ENCODE data around the gene SLC39A11.

SLC39A11 gene

GRCh38 chr17:72665852-72666851 is 426.3 kb downstream of the SLC39A11 start:
- no peak overlapping the region for H3K4me3 ChIP-seq (ENCODE audit: low read depth, low read length)
- no peak for DNase-seq (ENCODE audit: low read depth)

DNA sequence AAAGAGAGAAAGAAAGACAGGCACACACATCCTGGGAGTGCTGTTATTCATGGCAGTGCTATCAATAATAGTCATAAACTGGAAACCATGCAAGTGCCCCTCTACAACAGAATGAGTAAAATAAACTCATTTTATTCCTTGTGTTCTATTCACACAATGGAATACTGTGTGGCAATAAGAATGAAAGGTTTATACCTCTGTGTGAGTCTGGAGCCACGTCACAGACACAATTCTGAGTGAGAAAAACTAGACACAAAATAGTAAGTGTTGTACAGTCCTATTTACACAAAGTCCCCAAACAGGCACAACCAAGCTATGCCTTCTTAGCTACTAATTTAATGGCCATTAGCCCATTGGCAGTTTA is 429.7 kb downstream of the SLC39A11 start:
- no peak overlapping the region for H3K4me3 ChIP-seq (ENCODE audit: low read depth, low read length)
- no peak for DNase-seq (ENCODE audit: low read depth)

GRCh38 chr17:72661945-72662826 is 430.3 kb downstream of the SLC39A11 start:
- DNase-seq (ENCODE audit: low read depth): no peak
- no peak overlapping the region for H3K4me3 ChIP-seq (ENCODE audit: low read depth, low read length)

DNA sequence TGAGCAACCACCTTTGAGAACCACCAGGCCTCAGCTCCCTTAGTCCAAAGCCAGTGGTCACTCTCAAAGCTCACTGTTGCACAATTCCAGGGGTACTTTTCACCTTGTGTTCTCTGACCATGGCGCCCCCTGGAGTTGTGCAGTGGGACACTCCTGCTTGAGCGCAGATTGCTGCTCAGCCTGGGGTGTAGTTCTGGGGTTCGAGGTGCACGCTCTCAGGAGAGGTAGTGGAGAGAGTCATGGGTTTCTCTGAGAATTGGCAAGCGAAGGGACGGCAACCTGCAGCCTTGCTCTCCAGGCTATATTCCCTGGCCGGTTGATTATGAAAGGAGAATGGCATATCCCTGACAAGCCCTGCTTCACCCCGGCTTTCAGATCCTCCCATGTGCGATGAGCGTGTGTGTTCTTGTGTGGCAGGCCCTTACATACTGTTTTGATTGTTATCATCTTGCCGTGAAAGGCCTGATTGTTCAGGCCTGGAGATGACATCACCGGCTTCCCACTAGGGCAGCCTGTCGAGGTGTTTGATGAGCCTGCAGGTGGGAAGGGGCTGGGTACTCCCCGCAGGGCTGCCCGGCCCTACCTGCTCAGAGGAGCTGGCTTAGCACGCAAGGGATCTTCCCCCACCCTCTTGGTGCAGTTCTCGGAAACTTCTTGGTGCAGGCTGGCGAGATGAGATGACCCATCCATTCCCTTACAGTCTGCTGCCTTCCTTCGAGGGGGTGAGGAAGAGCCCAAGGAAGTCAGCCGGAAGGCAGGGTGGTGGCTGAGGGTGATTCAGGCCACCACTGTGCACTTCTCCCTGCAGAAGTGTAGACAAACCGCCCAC is 431.2 kb downstream of the SLC39A11 start:
- no peak for DNase-seq (ENCODE audit: low read depth)
- H3K4me3 ChIP-seq (ENCODE audit: low read depth, low read length): no peak overlapping the region

GRCh38 chr17:72660274-72661115 is 432.0 kb downstream of the SLC39A11 start:
- DNase-seq (ENCODE audit: low read depth): no peak
- H3K4me3 ChIP-seq (ENCODE audit: low read depth, low read length): no peak overlapping the region

DNA sequence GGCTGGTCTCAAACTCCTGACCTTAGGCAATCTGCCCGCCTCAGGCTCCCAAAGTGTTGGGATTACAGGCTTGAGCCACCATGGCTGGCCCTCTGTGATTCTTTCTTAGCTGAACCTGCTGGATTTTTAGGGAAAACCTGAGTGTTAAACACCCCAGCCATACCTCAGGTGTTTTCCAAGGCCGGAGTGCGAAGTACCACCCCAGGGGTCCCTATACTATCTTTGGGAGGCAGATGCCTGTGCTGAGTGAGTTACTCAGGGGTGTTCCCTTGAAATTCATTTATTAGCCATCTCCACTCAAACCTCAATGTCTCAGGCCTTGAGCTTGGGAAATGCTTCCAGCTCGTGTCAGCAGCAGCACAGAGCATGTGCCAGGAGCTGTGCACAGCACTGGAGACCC is 432.7 kb downstream of the SLC39A11 start:
- H3K4me3 ChIP-seq (ENCODE audit: low read depth, low read length): no peak overlapping the region
- no peak for DNase-seq (ENCODE audit: low read depth)

DNA sequence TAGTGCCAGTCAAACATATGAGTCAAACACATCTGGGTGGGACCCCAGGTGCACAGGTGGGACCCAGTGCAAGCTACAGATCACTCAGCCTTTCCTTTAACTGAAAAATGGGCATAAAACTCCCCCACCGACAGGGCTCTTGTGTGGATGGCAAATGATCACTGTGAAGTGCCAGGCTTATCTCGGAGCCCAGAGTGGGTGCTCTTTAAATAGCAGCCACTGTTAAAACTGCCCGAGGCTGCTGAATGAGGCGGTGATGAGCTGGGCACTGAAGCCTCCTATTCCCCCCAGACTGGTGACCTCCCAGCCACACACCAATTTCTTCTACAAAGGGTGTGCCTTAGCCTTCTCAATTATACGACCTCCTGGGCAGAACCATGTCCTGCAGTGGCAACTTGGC is 433.8 kb downstream of the SLC39A11 start:
- DNase-seq (ENCODE audit: low read depth): no peak
- H3K4me3 ChIP-seq (ENCODE audit: low read depth, low read length): no peak overlapping the region

DNA sequence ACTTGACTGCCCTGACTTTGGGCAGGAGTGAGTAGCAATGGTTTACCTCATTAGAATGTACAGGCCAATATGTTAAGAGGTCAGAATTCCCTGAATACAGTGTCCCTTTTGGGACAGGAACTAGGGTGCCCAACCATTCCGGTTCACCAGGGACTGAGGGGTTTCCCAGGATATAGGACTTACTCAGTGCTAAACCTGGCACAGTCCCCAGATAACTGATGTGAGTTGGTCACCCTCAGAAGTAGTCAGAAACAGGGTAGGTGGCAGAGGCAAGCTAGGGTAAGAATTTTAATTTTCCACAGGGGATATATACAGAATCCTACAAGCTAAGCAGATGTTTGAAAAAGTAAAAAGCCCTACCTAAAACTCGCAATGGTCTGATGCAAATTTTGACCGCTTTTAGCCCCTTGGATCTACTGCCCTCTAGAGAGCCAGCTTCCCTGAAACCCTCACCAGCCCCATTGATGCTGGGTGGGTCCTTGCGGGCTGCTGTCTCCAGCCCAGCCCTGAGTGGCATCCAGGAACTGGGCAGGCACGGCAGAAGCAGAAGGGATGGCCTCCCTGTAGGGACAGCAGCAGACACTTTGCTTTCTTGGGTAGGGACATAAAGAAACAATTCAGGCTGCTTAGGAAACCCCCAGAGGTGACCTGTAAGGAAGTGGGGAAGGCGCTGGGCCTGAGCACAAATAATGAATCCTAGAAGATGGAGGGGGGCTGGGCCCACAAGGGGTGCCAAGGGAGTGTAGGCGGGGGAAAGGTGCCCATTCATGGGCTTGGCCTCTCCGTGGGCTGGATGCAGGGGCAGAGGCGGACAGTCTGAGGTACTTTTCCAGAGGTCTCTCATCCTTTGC is 434.8 kb downstream of the SLC39A11 start:
- no peak overlapping the region for H3K4me3 ChIP-seq (ENCODE audit: low read depth, low read length)
- no peak for DNase-seq (ENCODE audit: low read depth)

DNA sequence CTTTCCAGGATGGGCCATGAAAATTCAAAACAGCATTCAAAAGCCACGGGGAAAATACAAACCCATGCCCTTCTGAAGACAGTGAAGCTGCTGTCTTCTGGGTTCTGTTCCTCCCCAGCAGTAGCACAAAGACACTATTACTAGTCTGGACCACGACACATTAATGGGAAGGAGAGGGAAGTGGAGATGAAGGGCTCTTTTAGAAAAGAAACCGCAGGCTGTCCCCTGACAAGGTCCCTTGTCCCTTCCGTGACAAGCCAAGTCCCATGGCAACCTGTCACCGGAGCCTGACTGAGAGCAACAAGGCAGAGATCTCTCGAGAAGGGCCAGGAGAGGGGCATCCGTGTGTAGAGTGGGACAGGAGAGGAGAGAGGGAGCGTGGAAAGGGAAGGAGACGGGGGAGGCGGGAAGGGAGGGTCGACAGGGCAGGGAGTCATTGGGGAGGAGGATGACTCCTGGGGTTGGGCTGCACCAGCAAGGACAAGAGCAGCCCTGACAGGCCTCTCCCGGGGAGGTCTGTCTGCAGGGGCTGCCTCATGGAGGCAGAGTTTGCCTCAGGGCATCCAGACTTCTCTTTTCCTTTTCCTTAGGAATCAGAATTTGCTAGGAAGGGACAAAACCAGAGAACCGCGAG is 436.2 kb downstream of the SLC39A11 start:
- DNase-seq (ENCODE audit: low read depth): no peak
- no peak overlapping the region for H3K4me3 ChIP-seq (ENCODE audit: low read depth, low read length)

- DNase-seq (ENCODE audit: low read depth): no peak
- H3K4me3 ChIP-seq (ENCODE audit: low read depth, low read length): no peak overlapping the region
Observed at GRCh38 chr17:72654706-72655105, 437.8 kb downstream of the SLC39A11 start.

GRCh38 chr17:72651988-72652387 is 440.5 kb downstream of the SLC39A11 start:
- no peak overlapping the region for H3K4me3 ChIP-seq (ENCODE audit: low read depth, low read length)
- no peak for DNase-seq (ENCODE audit: low read depth)

DNA sequence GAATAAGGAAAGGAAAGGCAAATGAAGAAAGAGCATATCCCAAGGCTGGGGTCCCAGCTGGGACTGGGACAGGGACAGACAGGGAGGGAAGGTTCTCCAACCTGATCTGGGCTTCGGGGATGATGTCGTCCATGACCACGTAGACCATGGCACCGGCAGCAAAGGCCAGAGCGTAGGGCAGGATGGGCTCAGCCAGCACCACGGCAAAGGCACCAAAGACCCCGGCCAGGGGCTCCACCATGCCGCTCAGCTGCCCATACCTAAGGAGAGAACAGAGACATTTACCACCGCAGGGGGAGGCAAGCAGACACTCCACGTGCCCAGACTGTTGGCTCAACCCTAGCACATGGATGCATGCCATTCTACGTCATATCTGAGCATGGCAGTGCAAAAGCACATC is 443.8 kb downstream of the SLC39A11 start:
- H3K4me3 ChIP-seq (ENCODE audit: low read depth, low read length): no peak overlapping the region
- no peak for DNase-seq (ENCODE audit: low read depth)

DNA sequence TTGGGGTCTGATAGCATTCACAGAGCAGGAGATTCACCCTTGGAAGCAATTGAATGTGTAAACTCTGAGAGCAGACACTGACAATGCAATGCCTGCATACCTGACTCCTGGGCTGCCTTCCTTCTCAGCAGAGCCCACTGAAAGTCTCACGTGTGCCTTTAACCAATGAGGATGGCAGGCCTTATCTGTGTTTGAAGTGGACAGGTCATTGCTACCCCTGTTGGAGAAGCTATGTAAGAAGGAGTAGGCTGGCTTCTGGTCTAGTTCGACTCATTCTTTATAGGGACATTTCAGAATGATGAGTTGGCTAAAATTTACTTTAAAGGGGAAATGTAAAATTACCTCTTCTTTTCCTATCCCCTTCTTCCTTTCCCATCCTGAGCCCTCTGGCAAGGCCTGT is 446.3 kb downstream of the SLC39A11 start:
- no peak for DNase-seq (ENCODE audit: low read depth)
- H3K4me3 ChIP-seq (ENCODE audit: low read depth, low read length): no peak overlapping the region

GRCh38 chr17:72644492-72644891 is 448.0 kb downstream of the SLC39A11 start:
- no peak for DNase-seq (ENCODE audit: low read depth)
- no peak overlapping the region for H3K4me3 ChIP-seq (ENCODE audit: low read depth, low read length)

DNA sequence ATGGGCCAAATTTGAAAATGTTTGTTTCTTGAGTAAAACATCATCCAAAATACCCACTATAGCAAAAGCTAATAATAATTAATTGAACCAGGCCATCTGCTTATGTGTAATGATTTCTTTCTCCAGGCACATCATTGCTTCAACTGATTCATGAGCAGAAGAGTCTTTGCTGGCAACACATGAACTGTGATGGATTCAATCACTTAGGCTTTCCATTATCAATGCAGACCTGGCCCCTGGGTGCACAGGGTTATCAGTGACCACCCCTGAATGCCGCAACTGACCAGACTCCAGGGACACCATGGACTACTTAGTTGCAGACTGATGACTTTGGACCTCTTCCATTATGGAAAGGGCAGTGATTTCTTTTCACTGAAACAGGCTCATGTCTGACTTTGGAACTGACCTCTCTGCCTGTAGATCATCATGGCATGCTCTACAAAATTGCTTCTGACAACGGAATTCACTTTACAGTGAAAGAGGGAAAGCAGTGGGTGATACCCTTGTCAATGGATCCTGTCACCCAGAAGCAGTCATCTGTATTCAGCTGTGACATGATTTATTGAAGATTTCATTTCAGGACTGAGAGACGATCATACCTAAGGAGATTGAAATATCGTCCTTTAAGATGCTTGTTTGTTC is 448.8 kb downstream of the SLC39A11 start:
- H3K4me3 ChIP-seq (ENCODE audit: low read depth, low read length): no peak overlapping the region
- no peak for DNase-seq (ENCODE audit: low read depth)

- no peak overlapping the region for H3K4me3 ChIP-seq (ENCODE audit: low read depth, low read length)
- no peak for DNase-seq (ENCODE audit: low read depth)
Observed at GRCh38 chr17:72642720-72643119, 449.8 kb downstream of the SLC39A11 start.
